GM12892 (cell line): ENCODE measurements around the gene ATXN2.

Source experiments
- POLR2AphosphoS5 ChIP-seq: IDR thresholded peaks from 2 replicates; pipeline ENCODE4 v1.6.1; 2011; ENCODE audit warnings: low read depth, low read length, control low read depth
- TAF1 ChIP-seq: IDR thresholded peaks from 2 replicates; pipeline ENCODE4 v1.6.1; 2011; ENCODE audit warnings: low read depth, mild to moderate bottlenecking, control low read depth, low read length, borderline replicate concordance

GRCh38 chr12:111598637-111599452 lies at the start of gene ATXN2:
- TF ChIP-seq TAF1 (no peak), POLR2AphosphoS5 (no peak)
